Activated B cell treated with CpG ODN at 0.5 μM for 24 hours (primary cell): Measurements from ENCODE around the gene MTSS2. TPM values are rescaled to one million over a fixed set of nuclear protein-coding genes. Genes with fewer than 3 reads are reported as not detected.

ENCODE experiments used
- ATAC-seq: fragments of 200-7000 bp; cut with Tn5 transposase; one replicate; pipeline ENCODE4 v1.10.0; 2021; ENCODE audit warnings: low read depth, mild to moderate bottlenecking, moderate library complexity
- CTCF ChIA-PET: fragments of 350-600 bp; sonication (Branson Sonifier 250); formaldehyde crosslinking; loops from one replicate; lab custom pipeline; 2021; ENCODE audit warnings: antibody characterized with exemption; lab: Charles Lee
- POLR2A ChIA-PET: fragments of 350-600 bp; sonication (Branson Sonifier 250); formaldehyde crosslinking; loops from one replicate; lab custom pipeline; 2021; ENCODE audit warnings: antibody characterized with exemption; lab: Charles Lee
- DNase-seq: peaks from one replicate; pipeline ENCODE4 v3.0.0; 2022
- H3K27ac Mint-ChIP-seq: one replicate; pipeline ENCODE4 v1.8.0; 2020; ENCODE audit warnings: mixed read lengths
- H3K27me3 Mint-ChIP-seq: one replicate; pipeline ENCODE4 v1.8.0; 2021; ENCODE audit warnings: mixed read lengths
- H3K36me3 Mint-ChIP-seq: one replicate; pipeline ENCODE4 v1.8.0; 2021; ENCODE audit warnings: low read depth, mixed read lengths
- H3K4me1 Mint-ChIP-seq: one replicate; pipeline ENCODE4 v1.8.0; 2021; ENCODE audit warnings: mixed read lengths
- H3K4me3 Mint-ChIP-seq: one replicate; pipeline ENCODE4 v1.8.0; 2020; ENCODE audit warnings: mild to moderate bottlenecking, mixed read lengths
- H3K9me3 Mint-ChIP-seq: one replicate; pipeline ENCODE4 v1.8.0; 2020; ENCODE audit warnings: mixed read lengths
- CTCF ChIP-seq: fragments of 200-600 bp; IDR thresholded peaks from one replicate; pipeline ENCODE4 v1.8.0; 2022; ENCODE audit warnings: antibody characterized with exemption, mild to moderate bottlenecking
- intact Hi-C: fragments of 100-400 bp; cut with micrococcal nuclease; formaldehyde crosslinking; loops from one replicate; pipeline ENCODE4 v1.15.1; 2024
- total RNA-seq: library from RNA; stranded (reverse); gene quantifications from 2 replicates; pipeline ENCODE4 v1.2.3, GENCODE V29; 2022

Gene MTSS2
- 0.81 and 1.4 TPM in 2 replicates for total RNA-seq

GRCh38 chr16:70685938-70686375 is at the start of gene MTSS2:
MTSS2 (minus strand) TSS chr16:70686053; CDS start chr16:70685791, 262 bp downstream.
- POLR2A ChIA-PET: no interaction called here
- Mint-ChIP-seq H3K4me1 (peaks cover 9% of the 10 kb centered on the region), H3K36me3 (peaks cover 10% of the 10 kb centered on the region), H3K27ac (no peak within 1 kb of the TSS), H3K4me3 (peak within 1 kb of the TSS; percentile 56), H3K27me3 (peaks cover 4% of the 10 kb centered on the region), H3K9me3 (no peaks in the 10 kb centered on the region)
- intact Hi-C loops: no loop called here
- TF ChIP-seq CTCF: no peak
- CTCF ChIA-PET: no interaction called here
- no peak for ATAC-seq
- no peak for DNase-seq

GRCh38 chr16:70735141-70735979 is 49.5 kb upstream of the MTSS2 start:
- POLR2A ChIA-PET: no interaction called here
- Mint-ChIP-seq H3K4me3 (no peak overlapping the region), H3K36me3 (peaks cover 38% of the 10 kb centered on the region), H3K9me3 (no peaks in the 10 kb centered on the region), H3K4me1 (peaks cover 23% of the 10 kb centered on the region), H3K27ac (no peak overlapping the region), H3K27me3 (no peaks in the 10 kb centered on the region)
- intact Hi-C loops: no loop called here
- no peak for DNase-seq
- no peak for ATAC-seq
- CTCF ChIA-PET: no interaction called here
- no peak for TF ChIP-seq CTCF

- Mint-ChIP-seq H3K4me3 (no peak overlapping the region), H3K36me3 (peaks cover 44% of the 10 kb centered on the region), H3K9me3 (no peaks in the 10 kb centered on the region), H3K4me1 (peaks cover 23% of the 10 kb centered on the region), H3K27me3 (no peaks in the 10 kb centered on the region), H3K27ac (no peak overlapping the region)
- POLR2A ChIA-PET: no interaction called here
- CTCF ChIA-PET: no interaction called here
- DNase-seq: no peak
- intact Hi-C loops: no loop called here
- no peak for ATAC-seq
- TF ChIP-seq CTCF: no peak
Observed at GRCh38 chr16:70734522-70735095, 48.8 kb upstream of the MTSS2 start.

- intact Hi-C loops: no loop called here
- Mint-ChIP-seq H3K9me3 (no peaks in the 10 kb centered on the region), H3K36me3 (peaks cover 64% of the 10 kb centered on the region)
Observed at GRCh38 chr16:70730944-70731343, 45.1 kb upstream of the MTSS2 start.

More at GRCh38 chr16:70730944-70731343, 45.1 kb upstream of the MTSS2 start:
- Mint-ChIP-seq H3K4me1 (no peaks in the 10 kb centered on the region), H3K27me3 (no peaks in the 10 kb centered on the region), H3K4me3 (no peak overlapping the region), H3K27ac (no peak overlapping the region)
- ATAC-seq: no peak
- POLR2A ChIA-PET: no interaction called here
- TF ChIP-seq CTCF: no peak
- CTCF ChIA-PET: no interaction called here
- DNase-seq: no peak
